Panc1 (cell line): ENCODE measurements around the gene NR2E1.

Source experiments
- CTCF ChIP-seq: fragments of 450-650 bp; IDR thresholded peaks from 2 replicates; pipeline ENCODE4 v1.5.1; 2017; ENCODE audit warnings: mild to moderate bottlenecking
- POLR2AphosphoS5 ChIP-seq: IDR thresholded peaks from 2 replicates; pipeline ENCODE4 v1.6.1; 2012; ENCODE audit warnings: mild to moderate bottlenecking, low read depth, low read length, moderate library complexity
- REST ChIP-seq, 2 experiments: IDR thresholded peaks; 2 replicates each; pipeline ENCODE4 v1.6.1; 2011 to 2012; ENCODE audit warnings: low read depth in 2 of 2, control low read depth in 1 of 2, low read length in 1 of 2, mild to moderate bottlenecking in 1 of 2, moderate library complexity in 1 of 2; ENCODE audit not compliant: insufficient read depth in 1 of 2

- no peak for TF ChIP-seq CTCF
- no peak for TF ChIP-seq REST (IDR thresholded peaks at IDR 0.05; ENCODE audit: insufficient read depth in 1 of 2, low read depth in 2 of 2, low read length in 1 of 2)
- TF ChIP-seq POLR2AphosphoS5, result no peak
Measured at GRCh38 chr6:108156180-108156937, 9.5 kb upstream of the NR2E1 start.
